Mucosa of rectum (tissue), 2 donors: ENCODE results near the gene ACSM2A.
"Not testable (repeated sequence)": the region's sequence is repeated elsewhere in the genome, so short reads cannot be mapped to it uniquely, and the experiment has no call there.

Source experiments
- H3K27ac ChIP-seq, 2 donors: one replicate each; pipeline ENCODE4 v1.7.0; 2013; ENCODE audit warnings: inconsistent platforms in 2 of 2, low read depth in 2 of 2, low read length in 2 of 2
- H3K27me3 ChIP-seq, 2 donors: one replicate each; pipeline ENCODE4 v1.7.0; 2013; ENCODE audit warnings: low read length in 2 of 2; ENCODE audit not compliant: control insufficient read depth in 2 of 2, insufficient read depth in 2 of 2
- H3K36me3 ChIP-seq, 2 donors: one replicate each; pipeline ENCODE4 v1.7.0; 2013; ENCODE audit warnings: low read length in 2 of 2; ENCODE audit not compliant: control insufficient read depth in 2 of 2, insufficient read depth in 2 of 2
- H3K4me1 ChIP-seq, 2 donors: one replicate each; pipeline ENCODE4 v1.7.0; 2013; ENCODE audit warnings: low read length in 2 of 2, mild to moderate bottlenecking in 1 of 2; ENCODE audit not compliant: control insufficient read depth in 2 of 2, insufficient read depth in 2 of 2
- H3K4me3 ChIP-seq, 2 donors: one replicate each; pipeline ENCODE4 v1.7.0; 2013; ENCODE audit warnings: low read length in 2 of 2
- H3K9ac ChIP-seq, 2 donors: one replicate each; pipeline ENCODE4 v1.7.0; 2013; ENCODE audit warnings: low read length in 2 of 2, low read depth in 1 of 2, mild to moderate bottlenecking in 1 of 2
- H3K9me3 ChIP-seq, 2 donors: one replicate each; pipeline ENCODE4 v1.7.0; 2013; ENCODE audit warnings: low read length in 2 of 2; ENCODE audit not compliant: control insufficient read depth in 2 of 2
- donor health status: healthy.
- donor health status: Normal muscosa, but diverticular disease.

ACSM2A gene

DNA sequence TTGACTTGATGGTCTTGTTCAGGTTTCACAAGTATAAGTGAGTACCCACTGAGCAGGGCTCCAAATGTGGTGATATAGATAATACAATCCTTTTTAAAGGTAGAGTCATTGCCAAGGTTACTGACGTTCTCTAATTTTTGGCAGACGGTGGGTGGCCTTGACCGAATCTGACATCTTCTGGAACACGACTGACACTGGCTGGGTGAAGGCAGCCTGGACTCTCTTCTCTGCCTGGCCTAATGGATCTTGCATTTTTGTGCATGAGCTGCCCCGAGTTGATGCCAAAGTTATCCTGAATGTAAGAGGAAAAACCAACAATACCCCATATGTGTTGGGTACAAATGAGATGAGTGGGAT is 27.6 kb upstream of the ACSM2A start:
- H3K4me1 ChIP-seq, H3K9ac ChIP-seq, H3K36me3 ChIP-seq, H3K27me3 ChIP-seq, H3K4me3 ChIP-seq, H3K27ac ChIP-seq, H3K9me3 ChIP-seq: not testable (repeated sequence)

DNA sequence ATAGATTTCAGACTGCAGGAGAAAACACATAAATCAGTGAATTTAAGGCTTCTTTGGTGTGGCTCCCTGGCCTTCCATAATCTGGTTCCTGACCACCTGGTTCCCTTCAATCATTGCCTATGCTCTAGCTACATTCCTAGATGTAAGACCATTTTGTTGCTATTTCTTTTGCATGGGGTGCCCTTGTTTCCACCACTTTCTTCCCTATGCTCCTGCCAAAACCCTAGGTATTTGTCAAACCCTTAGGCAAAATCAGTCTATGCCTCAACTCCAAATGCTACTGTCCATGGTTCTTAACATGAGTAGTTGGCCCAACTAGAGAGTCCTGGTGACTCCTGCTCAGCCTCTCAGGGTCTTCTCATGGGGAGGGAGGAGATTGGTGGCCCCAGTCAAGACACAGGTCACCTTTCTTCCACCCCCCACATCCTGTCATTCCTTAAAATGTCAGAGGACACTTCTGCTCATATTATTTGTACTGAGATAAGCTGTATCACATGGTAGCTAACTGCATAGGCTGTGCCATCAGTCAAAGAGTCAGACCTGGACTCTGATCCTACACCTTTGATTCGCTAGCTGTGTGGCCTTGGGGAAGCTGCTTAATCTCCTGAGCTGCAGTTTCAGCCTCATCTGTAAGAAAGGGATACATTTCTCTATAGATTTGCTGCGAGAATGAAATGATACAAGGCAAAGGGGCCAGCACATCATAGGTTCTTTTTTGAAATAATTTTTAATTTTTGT is 27.0 kb upstream of the ACSM2A start:
- no peaks in the 10 kb centered on the region for H3K27me3 ChIP-seq
- no peaks in the 10 kb centered on the region for H3K36me3 ChIP-seq
- no peaks in the 10 kb centered on the region for H3K4me1 ChIP-seq
- H3K9me3 ChIP-seq, result no peaks in the 10 kb centered on the region
- no peak overlapping the region for H3K9ac ChIP-seq
- no peak overlapping the region for H3K4me3 ChIP-seq
- no peak overlapping the region for H3K27ac ChIP-seq

DNA sequence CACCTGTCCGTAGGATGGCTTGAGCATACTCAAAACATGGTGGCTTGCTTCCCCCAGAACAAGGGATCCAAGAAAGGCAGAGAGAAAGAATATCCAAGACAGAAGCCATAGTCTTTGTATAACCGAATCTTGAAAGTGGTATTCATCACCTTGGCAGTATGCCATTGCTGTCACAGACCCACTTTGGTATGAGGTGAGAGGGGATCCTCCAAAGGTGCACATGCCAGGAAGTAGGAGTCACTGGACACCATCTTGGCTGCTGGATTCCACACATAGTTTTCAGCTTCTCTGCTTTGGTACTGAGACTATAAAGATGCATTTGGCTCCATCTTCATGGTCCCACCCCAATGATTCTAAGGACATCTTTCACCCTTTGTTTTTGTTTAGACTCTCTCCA is 23.9 kb upstream of the ACSM2A start:
- not testable (repeated sequence) for H3K4me1 ChIP-seq, H3K9me3 ChIP-seq, H3K27ac ChIP-seq, H3K27me3 ChIP-seq, H3K36me3 ChIP-seq, H3K4me3 ChIP-seq, H3K9ac ChIP-seq

DNA sequence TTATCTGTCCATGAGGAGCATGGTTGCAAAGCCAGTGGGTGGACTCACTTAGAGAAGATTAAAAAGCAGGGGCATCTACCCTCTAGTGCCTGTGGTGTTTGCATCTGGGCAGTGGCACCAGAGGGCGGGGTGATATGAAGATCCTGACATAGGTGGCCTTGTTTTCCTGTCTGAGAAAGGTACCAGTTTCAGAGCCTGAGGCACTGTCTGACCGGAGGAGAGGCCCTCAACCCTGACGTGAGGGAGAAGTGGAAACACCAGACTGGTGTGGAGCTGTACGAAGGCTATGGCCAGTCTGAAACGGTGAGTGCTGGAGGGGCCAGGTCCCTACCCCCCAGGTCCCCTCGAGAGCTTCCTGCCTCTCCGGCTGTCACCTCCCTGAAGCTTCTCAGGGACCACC is 21.8 kb upstream of the ACSM2A start:
- H3K27me3 ChIP-seq, H3K9me3 ChIP-seq, H3K27ac ChIP-seq, H3K4me3 ChIP-seq, H3K36me3 ChIP-seq, H3K9ac ChIP-seq, H3K4me1 ChIP-seq: not testable (repeated sequence)

DNA sequence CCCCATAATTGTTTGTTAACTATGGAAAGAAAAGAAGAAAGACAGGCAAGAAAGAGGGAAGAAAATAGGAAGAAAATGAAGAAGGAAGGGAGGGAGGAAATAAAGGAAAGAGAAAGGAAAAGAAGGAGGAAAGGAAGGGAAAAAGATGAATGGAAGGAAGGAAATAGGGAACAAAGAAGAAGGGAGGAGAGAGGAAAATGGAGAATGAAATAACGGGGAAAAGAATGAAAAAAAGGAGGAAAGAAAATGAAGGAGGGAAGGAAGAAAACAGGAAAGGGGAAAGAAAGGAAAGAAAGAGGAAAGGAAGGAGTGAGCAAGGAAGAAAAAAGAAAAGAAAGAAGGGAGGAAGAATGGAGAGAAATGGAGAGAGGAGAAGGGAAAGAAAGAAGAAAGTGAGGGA is 20.8 kb upstream of the ACSM2A start:
- H3K9me3 ChIP-seq, H3K36me3 ChIP-seq, H3K27ac ChIP-seq, H3K4me1 ChIP-seq, H3K9ac ChIP-seq, H3K4me3 ChIP-seq, H3K27me3 ChIP-seq: not testable (repeated sequence)

DNA sequence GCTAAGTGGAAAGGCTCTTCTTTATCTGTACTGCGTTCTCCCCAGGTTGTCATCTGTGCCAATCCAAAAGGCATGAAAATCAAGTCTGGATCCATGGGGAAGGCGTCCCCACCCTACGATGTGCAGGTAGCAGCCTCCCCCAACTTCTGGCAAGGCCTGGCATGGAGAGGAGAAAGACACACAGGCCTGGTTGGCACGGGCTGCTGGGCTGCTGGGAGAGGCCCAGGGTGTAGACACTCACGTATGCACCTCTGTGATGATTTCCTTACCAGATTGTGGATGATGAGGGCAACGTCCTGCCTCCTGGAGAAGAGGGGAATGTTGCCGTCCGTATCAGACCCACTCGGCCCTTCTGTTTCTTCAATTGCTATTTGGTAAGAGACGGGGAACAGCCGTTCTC is 20.4 kb upstream of the ACSM2A start:
- no peaks in the 10 kb centered on the region for H3K27me3 ChIP-seq
- no peak overlapping the region for H3K9ac ChIP-seq
- H3K27ac ChIP-seq, result no peak overlapping the region
- no peaks in the 10 kb centered on the region for H3K4me1 ChIP-seq
- no peak overlapping the region for H3K4me3 ChIP-seq
- no peaks in the 10 kb centered on the region for H3K36me3 ChIP-seq
- H3K9me3 ChIP-seq, result no peaks in the 10 kb centered on the region

DNA sequence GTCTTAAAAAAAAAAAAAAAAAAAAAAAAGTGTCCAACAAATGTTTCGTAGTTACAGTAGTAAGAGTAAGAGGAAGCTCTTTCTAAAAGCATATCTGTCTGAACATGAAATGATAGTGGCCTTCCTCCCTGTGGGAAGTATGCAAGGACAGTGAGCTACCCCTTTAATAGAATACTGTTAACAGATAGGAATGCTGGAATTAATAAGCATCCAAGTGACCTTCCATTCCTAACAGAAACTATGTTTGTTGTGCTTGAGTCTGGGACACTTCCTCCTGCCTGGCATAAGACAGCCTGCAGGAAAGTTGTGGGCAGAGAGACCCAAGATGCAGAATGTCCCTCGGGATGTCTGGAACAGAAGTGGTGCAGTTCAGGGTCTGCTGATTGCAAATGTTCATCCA is 12.4 kb upstream of the ACSM2A start:
- H3K9ac ChIP-seq, H3K4me1 ChIP-seq, H3K27me3 ChIP-seq, H3K27ac ChIP-seq, H3K9me3 ChIP-seq, H3K4me3 ChIP-seq, H3K36me3 ChIP-seq: not testable (repeated sequence)

DNA sequence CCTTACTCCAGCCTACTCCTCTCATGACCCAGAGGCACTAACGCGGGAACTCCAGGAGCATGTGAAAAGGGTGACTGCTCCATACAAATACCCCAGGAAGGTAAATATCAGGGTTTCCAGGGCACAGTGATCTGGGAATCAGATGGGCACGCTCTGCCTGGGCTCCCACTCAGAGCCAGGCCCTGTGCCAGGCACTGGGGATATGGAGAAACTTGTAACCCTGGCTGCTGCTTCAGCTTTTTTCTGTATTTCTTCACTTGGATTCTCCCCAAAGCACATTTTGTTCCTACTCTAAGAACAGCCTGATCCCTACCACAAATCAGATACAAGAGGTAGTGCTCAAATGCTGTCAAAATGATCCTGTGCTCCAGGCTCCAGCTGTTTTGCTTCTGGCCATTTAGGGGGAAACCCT is 11.5 kb upstream of the ACSM2A start:
- H3K27ac ChIP-seq, H3K4me3 ChIP-seq, H3K4me1 ChIP-seq, H3K36me3 ChIP-seq, H3K27me3 ChIP-seq, H3K9me3 ChIP-seq, H3K9ac ChIP-seq: not testable (repeated sequence)

DNA sequence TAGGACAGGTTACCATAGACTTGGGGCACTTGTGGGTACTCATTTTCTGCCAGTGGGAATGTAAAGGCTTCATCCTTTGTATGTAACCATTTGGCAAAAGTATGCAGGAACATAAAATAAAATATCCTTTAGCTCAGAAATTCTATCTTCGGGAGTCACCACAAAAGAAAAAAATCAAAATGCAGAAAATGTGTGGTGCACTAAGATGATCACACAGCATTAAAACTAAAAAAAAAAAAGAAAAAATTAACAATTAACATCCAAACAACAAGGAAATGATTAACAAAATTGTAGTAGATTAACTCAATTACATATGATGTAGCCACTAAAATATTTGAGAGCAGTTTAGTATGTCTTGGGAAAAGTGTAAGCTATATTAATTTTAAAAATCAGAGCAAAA is 10.6 kb upstream of the ACSM2A start:
- H3K4me3 ChIP-seq, H3K9ac ChIP-seq, H3K27me3 ChIP-seq, H3K36me3 ChIP-seq, H3K4me1 ChIP-seq, H3K27ac ChIP-seq, H3K9me3 ChIP-seq: not testable (repeated sequence)

DNA sequence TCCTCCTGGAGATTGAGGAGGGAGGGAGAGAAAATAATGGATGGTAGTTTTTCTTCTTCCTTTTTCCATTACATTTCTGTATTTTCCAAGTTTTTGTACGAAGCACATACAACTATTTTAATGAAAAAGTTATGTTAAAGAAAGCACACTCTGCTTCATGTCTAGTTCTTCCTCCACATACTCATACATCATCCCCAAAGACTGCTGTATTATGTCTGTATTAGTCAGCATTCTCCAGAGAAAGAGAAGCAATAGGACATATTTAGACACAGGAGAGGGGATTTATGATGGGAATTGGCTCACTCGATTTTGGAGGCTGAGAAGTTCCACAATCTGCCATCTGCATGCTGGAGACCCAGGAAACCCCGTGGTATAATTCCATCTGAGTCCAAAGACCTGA is 10.1 kb upstream of the ACSM2A start:
- H3K4me3 ChIP-seq, result no peak overlapping the region
- H3K36me3 ChIP-seq, result no peaks in the 10 kb centered on the region
- no peak overlapping the region for H3K27ac ChIP-seq
- H3K4me1 ChIP-seq, result no peaks in the 10 kb centered on the region
- no peaks in the 10 kb centered on the region for H3K27me3 ChIP-seq
- no peak overlapping the region for H3K9ac ChIP-seq
- H3K9me3 ChIP-seq, result no peaks in the 10 kb centered on the region

DNA sequence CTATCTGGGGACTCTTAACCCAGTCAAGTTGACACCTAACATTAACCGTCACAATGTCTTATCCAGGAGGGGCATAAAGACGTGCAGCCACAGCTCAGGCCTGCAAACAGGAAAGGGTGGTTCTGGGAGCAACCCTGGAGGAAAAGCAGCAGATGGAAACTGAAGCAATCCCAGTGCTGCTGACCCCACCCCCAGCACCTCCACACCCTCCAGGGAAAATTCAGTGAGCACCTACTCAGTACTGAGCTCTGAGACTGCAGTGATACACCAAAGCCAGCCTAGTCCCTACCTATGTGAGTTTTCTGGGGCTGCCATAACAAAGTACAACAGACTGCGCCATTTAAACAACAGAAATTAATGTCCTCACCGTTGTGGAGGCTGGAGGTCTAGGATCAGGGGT is 9.5 kb upstream of the ACSM2A start:
- H3K27ac ChIP-seq, H3K4me1 ChIP-seq, H3K9me3 ChIP-seq, H3K36me3 ChIP-seq, H3K27me3 ChIP-seq, H3K9ac ChIP-seq, H3K4me3 ChIP-seq: not testable (repeated sequence)
